ENCODE measurements around the gene ZNF710.

Gene ZNF710

DNA sequence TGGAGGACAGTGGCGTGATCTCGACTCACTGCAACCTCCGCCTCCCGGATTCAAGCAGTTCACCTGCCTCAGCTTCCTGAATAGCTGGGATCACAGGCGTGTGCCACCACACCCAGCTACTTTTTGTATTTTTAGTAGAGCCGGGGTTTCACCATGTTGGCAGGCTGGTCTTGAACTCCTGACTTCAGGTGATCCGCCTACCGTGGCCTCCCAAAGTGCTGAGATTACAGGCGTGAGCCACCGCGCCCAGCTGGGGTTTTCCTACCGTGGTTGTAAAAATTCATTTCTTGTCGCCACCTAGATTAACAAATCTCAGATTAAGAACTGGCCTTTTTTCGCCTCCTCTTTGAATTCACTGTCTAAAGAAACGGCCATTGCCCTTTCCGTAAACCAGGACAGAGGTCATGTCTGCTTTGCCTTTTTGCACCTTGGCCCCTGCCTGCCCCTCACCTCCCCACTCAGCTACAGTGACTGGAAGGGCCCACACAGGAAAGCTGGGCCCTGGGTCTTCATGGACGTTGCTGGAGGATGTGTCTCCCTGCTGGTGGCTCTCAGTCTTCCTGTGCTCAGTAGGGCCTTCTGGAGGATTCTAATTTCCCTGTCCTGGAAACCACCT is 17.2 kb downstream of the ZNF710 start:
- DNase-seq (ENCODE audit: low read depth in 2 of 2): no peak

DNA sequence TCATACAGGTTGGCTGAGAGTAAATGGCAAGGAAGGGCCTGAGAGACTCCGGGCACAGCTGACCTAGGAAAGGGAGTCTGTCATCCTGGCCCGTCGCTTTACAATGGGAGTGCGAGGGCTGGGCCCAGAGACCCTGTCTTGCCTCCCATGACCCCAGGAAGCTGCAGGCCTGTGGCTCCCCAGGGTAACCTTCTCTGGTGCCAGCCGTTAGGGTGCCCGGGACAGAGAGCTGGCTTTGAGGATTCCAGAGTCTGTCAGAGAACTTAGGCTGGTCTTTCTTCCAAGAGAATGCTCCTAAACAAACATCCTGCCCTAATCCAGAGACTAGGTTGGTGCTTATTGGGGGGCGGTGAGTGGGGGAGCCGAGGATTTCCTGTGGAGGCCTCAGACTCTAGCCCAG is 18.5 kb downstream of the ZNF710 start:
- no peak for DNase-seq (ENCODE audit: low read depth in 2 of 2)

DNA sequence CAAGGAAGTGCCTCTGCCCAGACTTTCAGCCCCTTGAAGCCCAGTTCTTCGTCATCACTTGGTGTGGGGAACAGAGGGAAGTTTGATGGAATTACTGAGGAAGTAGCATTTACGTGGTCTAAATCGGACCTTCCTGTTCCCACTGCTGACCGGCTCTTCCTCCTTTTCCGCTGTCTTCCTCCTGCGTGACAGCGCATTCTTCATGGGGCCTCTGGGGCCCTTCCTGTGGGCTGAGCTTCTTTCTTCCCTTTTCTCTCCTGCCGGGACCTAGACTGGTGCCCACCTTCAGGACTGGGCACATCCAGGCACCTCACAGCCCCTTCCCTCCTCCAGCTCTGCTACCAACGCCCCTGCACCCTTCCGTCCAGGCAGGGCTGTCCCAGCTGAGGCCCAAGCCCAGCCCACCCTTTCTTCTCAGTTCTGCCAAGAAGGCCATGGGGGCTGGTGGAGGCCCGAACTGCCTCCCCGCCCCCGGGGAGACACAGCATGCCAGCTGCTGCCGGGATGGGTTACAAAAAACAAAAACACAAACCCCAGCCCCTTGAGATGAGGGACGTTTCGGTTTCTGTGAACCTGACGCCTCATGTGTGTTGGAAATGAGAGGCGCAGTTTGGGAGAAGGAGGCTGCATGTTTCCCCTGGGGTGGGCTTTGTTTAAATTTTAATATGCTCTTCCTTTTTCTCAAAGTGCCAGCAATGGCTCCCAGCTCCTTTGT is 19.1 kb downstream of the ZNF710 start:
- no peak for DNase-seq (ENCODE audit: low read depth in 2 of 2)

DNA sequence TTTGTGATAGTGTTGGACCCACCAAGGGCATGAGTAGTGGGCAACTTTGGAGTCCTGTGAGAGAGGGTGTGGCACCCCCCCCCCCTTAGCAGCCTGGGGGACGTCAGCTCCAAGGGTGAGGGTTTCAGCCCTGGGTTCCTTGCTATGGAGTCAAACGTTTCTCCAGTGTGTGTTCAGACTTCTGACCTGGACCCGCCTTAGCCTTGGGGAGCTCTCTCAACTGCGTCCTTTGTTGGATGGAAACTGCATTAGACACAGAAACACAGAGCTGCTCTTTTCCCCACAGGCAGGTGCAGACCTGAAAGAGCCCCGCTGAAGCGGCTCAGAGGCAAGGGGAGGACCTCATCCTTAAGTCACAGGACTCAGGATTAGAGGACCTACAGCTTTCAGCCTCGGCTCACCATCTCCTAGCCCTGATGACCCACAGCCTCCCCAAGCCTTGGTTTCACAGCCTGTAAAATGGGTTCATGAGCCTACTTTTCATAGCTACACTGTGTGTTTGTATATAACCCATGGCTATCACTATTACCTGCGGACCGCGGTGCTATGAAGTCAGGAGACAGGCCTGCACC is 19.9 kb downstream of the ZNF710 start:
- DNase-seq (ENCODE audit: low read depth in 2 of 2): no peak

DNA sequence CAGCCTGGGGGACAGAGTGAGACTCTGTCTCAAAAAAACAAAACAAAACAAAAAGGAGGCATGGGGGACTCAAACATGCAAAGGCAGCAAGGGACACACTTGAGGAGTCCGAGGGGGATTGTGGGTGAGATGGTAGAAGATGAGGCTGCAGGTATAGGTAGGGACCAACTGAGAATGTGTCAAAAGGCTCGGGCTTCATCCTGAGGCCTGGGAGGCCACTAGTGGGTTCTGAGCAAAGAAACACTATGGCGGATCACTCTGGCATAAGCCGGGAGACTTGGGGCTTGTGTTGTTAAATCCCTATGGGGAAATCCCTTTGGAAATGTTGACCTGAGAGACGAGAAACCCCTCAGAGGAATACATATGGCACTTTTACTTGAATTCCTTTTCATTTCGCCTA is 21.2 kb downstream of the ZNF710 start:
- no peak for DNase-seq (ENCODE audit: low read depth in 2 of 2)

DNA sequence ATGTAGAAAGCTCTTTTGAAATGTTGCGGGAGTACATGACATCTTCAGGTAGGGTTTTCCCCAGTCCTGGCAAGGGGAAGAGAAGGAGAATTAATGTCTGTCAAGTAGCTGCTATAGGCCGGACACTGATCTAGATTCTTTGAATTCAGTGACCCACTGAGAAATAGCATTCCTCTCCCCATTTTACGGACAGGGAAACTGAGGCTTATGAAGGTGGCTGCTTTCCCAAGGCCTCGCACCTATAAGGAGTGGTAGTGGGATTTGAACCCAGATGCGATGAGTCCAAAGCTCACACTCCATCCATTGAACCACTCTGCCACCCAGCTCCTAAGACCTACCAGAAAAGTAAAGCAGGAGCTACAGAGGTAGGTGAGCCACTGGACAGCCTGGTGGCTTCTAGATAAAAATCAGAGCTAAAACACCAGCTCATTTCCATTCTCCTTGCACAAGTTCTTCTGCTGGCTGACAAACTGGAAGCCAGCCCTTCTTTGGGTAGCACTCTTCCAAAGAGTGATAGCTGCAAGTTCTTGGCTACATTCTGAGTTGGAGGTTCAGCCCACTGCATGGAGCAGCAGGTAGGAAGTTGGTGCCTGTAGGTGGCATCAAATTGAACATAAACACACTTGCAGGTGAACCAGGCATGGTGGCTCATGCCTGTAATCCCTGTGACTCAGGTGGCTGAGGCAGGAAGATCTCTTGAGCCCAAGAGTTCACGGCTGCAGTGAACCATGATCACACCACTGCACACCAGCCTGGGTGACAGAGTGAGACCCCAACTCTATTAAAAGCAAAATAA is 22.0 kb downstream of the ZNF710 start:
- DNase-seq (ENCODE audit: low read depth in 2 of 2): no peak

DNA sequence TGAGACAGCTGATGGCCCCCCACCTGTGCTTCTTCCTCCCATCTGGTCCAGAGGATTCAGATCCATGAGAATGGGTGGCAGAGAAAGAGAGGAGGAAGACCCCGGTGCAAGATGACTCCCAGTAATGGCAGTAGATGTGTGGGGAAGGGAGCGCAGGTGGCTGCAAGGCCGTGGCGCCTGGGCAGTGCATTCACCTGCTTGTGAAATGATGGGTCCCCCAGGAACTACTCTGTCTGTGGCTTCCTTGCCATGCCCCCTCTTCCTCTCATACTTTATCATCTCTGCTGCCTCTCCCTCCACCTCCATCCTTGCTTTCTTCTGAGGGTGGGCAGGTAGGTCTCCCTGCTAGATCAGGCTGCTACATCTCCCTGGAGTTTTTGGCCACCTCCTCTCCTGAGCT is 23.3 kb downstream of the ZNF710 start:
- DNase-seq (ENCODE audit: low read depth in 2 of 2): no peak

DNA sequence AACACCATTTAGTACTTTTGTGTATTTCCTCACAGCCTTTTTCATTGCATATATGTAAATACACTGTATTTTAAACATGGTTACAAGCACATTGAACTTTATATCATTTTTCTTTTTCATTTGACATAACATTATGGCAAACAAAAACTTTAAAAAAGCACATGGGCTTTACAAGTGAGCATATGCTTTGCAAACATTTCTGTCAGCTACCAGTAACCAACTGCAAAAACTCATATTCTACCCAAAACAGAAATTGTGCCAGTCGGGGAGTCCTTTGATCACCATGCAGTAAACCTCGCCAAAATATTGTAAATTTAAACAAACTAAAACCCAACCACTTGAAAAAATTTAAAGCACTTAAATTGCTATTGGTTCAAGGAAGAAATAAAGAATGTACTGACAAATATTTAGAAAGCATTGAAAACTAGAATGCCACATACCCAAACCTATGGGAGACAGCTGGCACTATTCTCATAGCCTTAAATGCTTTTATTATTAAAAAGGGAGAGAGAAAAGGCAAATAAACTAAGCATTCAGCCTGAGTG is 24.4 kb downstream of the ZNF710 start:
- no peak for DNase-seq (ENCODE audit: low read depth in 2 of 2)

DNA sequence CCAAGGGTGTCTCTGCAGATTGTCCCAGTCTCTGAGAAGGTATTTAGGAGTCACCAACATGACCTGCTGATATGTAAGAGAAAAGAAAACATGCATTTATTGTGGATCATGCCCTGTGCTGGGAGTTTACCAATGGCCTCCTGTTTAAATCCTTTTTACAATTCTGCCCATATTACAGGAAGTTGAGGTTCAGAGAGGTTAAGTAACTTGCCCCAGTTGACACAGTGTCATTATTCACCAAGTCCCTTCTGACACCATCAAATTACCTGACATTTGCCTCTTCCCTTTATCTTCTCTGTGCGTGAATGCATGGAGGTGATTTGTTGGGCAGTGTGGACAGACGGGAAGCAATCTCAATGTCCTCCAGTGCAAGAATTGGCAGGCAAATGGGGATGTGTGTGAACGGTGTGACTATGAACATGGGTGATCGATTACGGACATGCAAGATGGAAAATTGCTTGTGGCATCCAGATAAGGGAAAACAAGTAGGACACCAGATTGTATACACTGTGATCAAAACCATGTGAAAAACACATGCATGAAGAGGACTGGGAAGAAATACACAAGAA is 27.3 kb downstream of the ZNF710 start:
- no peak for DNase-seq (ENCODE audit: low read depth in 2 of 2)

DNA sequence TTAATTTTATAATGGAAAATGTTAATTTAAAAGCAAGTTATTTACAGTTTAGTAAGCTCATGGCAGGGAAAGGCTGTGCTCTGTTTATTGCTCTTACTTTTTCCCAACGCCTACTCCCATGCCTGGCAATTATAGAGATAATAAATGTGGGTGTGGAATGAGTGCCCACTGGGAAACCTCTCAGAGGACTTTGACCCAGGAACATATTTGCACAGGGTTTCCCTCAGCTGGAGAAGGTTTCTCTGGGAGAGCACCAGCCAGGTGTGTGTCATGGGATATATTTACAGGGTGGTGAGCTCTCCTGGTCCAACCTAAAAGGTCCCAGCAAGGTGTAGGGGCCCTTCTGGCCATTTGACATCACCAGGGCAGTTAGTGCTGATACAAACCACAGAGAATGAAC is 27.9 kb downstream of the ZNF710 start:
- no peak for DNase-seq (ENCODE audit: low read depth in 2 of 2)

DNA sequence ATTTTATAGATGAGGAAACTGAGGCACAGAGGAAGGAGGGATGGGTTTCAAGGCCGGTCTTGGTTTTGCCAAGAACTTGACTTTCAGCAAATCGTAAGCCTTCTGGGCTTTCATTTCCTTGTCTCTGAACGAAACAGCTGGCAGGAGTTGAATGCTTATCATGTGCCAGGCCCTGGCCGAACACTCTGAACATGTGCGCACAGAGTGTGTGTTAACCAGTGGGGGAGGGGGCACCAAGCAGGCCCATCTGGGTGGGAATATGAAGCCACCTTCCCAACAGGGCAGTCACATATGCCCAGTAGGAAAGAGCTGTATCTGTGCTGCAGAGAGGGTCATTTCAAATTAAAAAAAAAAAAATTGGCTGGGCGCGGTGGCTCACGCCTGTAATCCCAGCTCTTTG is 29.3 kb downstream of the ZNF710 start:
- no peak for DNase-seq (ENCODE audit: low read depth in 2 of 2)

DNA sequence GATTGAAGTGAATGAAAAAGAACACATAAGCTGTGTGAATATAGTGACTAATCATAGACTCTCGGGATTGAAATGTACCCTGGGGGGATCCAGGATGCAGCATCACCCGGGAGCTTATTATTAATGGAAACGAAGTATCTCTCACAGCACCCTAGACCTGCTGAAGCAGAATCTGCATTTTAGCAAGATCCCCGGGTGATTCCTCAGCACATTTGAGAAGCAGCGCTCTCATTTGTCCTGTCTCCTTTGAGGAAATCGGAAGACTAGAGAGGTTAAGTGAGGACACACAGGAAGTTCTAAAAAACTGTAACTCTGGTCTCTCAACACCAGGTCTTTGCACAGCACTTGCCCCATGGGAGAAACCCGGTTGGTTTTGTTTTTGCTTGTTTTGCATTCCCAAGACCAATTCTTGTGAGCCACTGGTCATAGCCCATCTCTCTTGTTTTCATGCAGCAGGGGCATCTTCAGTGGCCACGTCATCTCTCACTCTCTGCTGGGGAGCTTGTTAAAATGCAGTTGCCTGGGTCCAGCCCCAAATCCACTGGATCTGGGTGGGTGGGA is 30.2 kb downstream of the ZNF710 start:
- DNase-seq (ENCODE audit: low read depth in 2 of 2): no peak

DNA sequence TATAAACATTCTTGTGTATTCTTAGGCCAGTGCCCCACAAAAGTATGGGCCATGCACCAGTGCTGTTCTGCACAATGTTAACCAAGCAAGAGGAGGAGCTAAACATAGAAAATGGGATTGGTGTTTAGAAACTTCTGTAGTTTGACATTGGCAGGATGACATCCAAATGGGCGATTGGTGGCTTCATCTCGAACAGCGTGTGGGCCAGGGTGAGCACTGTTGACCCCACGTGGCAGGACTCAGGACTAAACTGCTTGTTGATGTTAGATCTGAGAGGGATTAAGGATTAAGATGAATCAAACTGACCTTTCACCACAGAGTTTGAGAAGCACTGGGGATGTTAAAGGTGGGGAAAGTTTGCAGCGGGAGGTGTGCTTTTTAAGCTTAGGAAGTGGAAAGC is 31.9 kb downstream of the ZNF710 start:
- DNase-seq (ENCODE audit: low read depth in 2 of 2): no peak

DNA sequence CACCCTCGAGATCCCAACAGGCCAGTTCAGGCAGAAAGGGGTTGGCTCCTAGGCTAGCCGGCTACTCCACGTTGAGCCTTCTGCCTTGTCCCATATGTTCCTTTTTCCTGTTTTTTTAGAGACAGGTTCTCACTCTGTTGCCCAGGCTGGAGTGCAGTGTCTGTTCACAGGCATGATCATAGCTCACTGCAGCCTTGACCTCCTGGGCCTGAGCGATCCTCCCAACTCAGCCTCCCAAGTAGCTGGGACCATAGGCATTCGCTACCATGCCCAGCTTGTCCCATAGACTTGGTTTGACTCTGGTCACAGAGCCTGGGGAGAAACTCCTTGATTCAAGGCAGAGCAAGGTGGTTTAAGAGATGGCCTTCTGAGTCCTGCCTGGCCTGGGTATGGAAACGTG is 32.3 kb downstream of the ZNF710 start:
- DNase-seq (ENCODE audit: low read depth in 2 of 2): no peak

DNA sequence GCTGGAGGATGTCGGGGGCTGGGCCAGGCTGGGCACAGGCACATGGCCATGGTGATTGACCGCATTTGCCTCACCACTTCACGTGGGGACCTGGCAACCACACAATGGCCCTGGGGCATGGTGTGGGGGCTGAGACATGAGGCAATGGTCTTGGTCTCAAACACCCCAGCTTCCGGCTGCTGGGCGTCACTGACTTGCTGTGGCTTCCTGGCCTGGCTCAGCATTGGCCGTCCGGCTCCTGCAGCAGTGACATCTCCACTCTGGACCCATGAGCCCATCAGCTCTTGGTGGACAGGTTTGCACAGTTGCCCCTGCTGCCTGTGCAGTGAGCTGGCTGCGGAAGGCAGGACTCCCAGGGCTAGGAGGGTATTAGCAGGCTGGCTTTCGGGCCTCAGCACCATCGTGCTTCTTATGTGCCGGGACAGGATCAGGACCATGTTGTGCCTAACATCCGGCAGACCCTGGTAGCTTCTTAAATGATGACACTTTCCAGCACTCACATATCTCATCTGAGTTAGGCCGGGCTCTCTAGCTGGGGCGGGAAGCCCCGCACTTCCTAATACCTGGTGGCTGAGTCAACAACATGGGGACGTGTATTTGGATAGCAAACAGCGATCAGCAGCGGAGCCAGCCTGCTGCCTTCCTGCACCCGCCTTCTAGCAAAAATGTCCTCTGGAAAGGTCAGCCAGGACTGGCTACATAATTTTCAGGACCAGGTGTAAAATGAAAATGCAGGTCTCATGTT is 34.1 kb downstream of the ZNF710 start:
- no peak for DNase-seq (ENCODE audit: low read depth in 2 of 2)

DNA sequence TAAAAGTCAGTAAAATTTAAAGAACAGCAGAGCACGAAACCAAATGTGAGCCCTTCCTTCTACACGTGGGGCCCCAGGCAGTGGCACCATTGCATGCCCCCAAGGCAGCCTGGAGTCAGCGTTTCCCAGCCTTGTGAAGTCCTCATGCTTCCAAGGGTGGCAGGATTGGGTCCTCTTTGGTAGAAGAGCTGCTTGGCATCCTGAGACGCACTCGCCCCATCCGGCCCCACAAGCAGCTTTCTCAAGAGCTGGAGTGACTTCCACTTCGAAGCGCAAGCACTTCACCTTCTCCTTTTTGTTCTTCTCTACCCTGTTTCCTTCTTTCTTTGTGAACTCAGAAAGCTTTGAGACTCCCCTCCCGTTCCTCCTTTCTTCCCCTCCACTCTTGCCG is 34.7 kb downstream of the ZNF710 start:
- DNase-seq (ENCODE audit: low read depth in 2 of 2): no peak

DNA sequence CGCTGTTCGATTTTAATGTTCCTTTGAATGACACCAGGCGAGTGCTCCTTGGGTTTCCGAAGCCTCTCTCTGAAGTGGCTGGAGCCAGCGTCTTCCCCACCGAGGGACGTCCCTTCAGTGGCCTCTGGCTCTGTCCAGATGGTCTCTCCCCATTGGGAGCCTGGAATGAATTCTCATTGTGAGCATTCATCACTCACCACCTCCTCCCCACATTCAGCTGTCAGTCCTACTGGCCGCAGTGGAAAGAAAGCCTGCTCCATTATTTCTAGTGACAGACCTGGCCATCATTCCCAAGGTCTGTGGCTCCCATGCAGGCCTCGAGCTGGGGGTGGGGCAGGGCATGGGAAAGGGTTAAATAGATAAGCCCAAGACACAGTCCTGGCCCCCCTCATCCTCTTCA is 35.2 kb downstream of the ZNF710 start:
- no peak for DNase-seq (ENCODE audit: low read depth in 2 of 2)

DNA sequence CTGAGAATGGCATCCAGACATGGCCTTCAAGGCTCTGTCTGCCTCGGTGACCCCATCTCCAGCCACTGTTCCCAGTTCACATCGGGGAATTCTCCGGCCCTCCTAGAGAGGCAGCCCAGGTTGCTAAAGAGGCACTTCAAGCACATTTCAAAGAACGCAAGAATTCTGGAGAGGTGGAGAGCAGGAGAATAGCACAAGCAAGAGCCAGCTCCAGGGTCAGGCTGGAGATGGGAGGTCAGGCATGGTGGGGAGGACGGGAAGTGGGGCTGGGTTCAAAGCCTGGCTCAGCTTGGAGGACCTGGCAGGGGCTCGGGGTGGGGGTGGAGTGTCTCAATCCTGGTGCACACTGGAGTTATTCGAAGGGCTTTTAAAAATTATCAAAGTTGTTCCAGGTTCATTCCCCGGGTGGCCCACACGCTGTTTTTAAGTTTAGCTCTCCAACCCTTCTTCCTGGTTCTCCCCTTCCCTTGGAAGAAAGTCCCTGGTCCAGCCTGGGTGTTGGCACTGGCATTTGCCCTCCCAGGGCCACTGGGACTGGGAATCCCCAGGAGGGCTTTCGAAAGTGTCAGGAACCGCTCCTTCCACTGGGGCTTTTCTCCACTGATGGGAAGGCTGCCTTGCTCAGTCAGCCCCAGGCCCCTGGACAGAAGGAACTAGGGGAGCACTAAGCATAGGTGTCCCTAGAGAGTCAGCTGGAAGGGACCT is 35.8 kb downstream of the ZNF710 start:
- no peak for DNase-seq (ENCODE audit: low read depth in 2 of 2)

DNA sequence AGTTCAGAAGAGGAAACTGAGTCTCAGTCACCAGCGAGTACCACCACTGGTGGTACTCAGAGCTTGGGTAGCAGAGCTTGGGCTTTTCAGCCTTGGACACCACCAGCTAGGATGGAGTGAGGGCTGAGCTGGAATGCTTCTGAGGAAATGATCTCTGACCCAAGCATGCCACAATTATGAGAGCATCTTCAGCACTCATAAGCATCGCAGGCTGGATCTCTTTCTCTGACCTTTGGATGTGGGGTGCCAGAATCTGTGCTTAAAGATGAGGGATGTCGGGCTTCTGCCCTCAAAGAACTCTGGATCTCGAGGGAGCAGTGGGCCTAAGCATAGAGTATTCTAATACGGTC is 36.4 kb downstream of the ZNF710 start:
- DNase-seq (ENCODE audit: low read depth in 2 of 2): no peak

DNA sequence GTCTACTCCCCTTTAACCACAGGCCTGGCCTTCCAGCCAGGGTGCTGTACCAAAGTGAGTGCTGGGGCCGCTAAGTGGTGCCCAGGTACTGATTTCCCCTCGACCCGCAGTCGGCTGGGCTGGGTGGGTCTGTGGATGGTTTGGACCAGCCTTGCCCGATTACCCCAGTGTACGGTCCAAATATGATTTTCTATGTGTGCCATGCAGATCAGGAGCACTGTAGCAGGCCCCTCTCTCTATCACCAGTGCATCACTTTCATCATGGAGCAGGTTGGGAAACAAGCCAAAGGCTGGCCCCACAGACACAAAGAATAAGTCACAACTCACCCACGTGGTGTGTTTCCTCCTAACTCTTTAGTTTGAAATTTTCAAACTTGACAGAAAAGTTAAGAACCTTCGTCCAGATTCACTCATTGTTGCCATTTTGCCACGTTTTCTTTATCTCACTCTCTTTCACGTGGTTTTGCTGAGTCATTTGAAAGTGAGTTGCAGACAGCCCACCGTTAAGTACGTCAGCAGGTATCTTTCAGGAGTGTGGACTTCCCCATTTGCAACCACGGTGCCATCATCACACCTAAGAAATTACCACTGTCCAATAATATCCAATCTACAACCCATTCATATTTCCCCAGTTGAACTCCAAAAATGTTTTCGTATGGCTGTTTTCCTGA is 37.0 kb downstream of the ZNF710 start:
- peak; percentile 41 to 48 for DNase-seq (ENCODE audit: low read depth in 2 of 2)

Data from stimulated activated CD4-positive, alpha-beta T cell treated with anti-CD3 and anti-CD28 coated beads, Interleukin-15, amount 100 ng/mL, for 48 hours (primary cell).